Common myeloid progenitor, CD34-positive (primary cell): ENCODE measurements around the gene MYD88.

Experiments used
- CTCF ChIA-PET: fragments of 350-600 bp; sonication (Branson Sonifier 250); formaldehyde crosslinking; loops from one replicate; lab custom pipeline; 2021; ENCODE audit warnings: antibody characterized with exemption; lab: Charles Lee
- POLR2A ChIA-PET: fragments of 350-600 bp; sonication (Branson Sonifier 250); formaldehyde crosslinking; loops from one replicate; lab custom pipeline; 2021; ENCODE audit warnings: antibody characterized with exemption; lab: Charles Lee
- DNase-seq, 3 donors: peaks; one replicate each; pipeline versions ENCODE4 v3.0.0 to v3.0.0-alpha.2; 2013
- H3K27ac ChIP-seq, 2 experiments: 1 replicate in 1 of 2; 2 replicates in 1 of 2; pipeline ENCODE4 v1.7.0; 2013; ENCODE audit warnings: inconsistent platforms in 2 of 2, low read length in 2 of 2, mild to moderate bottlenecking in 2 of 2, low read depth in 1 of 2, moderate library complexity in 1 of 2; ENCODE audit not compliant: severe bottlenecking in 2 of 2, insufficient read depth in 1 of 2, poor library complexity in 1 of 2
- H3K27me3 ChIP-seq, 5 experiments: replicated peaks in 2 of 5; 1 replicate in 3 of 5; 2 replicates in 2 of 5; pipeline versions ENCODE4 v1.6.1 to v1.7.0; 2013; ENCODE audit warnings: low read length in 4 of 5, mild to moderate bottlenecking in 2 of 5, moderate library complexity in 2 of 5, inconsistent platforms in 1 of 5; ENCODE audit not compliant: insufficient read depth in 5 of 5, control insufficient read depth in 4 of 5
- H3K36me3 ChIP-seq, 4 experiments: 1 replicate in 2 of 4; 2 replicates in 2 of 4; pipeline versions ENCODE4 v1.6.1 to v1.7.0; 2013; ENCODE audit warnings: low read length in 3 of 4, control low read depth in 1 of 4, mild to moderate bottlenecking in 1 of 4; ENCODE audit not compliant: control insufficient read depth in 4 of 4, insufficient read depth in 4 of 4
- H3K4me1 ChIP-seq, 4 experiments: 1 replicate in 3 of 4; 2 replicates in 1 of 4; pipeline versions ENCODE4 v1.6.1 to v1.7.1; 2013; ENCODE audit warnings: low read length in 3 of 4, mild to moderate bottlenecking in 3 of 4, control low read depth in 1 of 4, inconsistent platforms in 1 of 4, moderate library complexity in 1 of 4; ENCODE audit not compliant: control insufficient read depth in 4 of 4, insufficient read depth in 4 of 4; ENCODE audit errors: control extremely low read depth in 1 of 4
- H3K4me3 ChIP-seq, 7 experiments: 1 replicate in 4 of 7; 2 replicates in 3 of 7; pipeline versions ENCODE4 v1.5.1 to v1.7.0; 2013; ENCODE audit warnings: mild to moderate bottlenecking in 7 of 7, low read length in 6 of 7, moderate library complexity in 6 of 7, inconsistent platforms in 2 of 7, low read depth in 2 of 7, control low read depth in 1 of 7; ENCODE audit not compliant: insufficient read depth in 4 of 7, control insufficient read depth in 1 of 7; ENCODE audit errors: extremely low read depth in 1 of 7
- H3K9me3 ChIP-seq, 5 experiments: 1 replicate in 4 of 5; 2 replicates in 1 of 5; pipeline versions ENCODE4 v1.6.1 to v1.7.1; 2013; ENCODE audit warnings: low read length in 4 of 5, mild to moderate bottlenecking in 2 of 5, inconsistent platforms in 1 of 5, low read depth in 1 of 5, moderate library complexity in 1 of 5; ENCODE audit not compliant: control insufficient read depth in 4 of 5, insufficient read depth in 2 of 5; ENCODE audit errors: control extremely low read depth in 1 of 5

MYD88 gene

GRCh38 chr3:38190481-38190881, 52.0 kb downstream of the MYD88 start:
- no peak overlapping the region for H3K27ac ChIP-seq

More at GRCh38 chr3:38190481-38190881, 52.0 kb downstream of the MYD88 start:
- POLR2A ChIA-PET, result no interaction called here
- H3K36me3 ChIP-seq, result peaks cover 14 to 44% (median 31%) of the 10 kb centered on the region in 4 experiments
- H3K4me3 ChIP-seq, result no peak overlapping the region
- no peaks in the 10 kb centered on the region for H3K27me3 ChIP-seq
- no peaks in the 10 kb centered on the region for H3K4me1 ChIP-seq
- H3K9me3 ChIP-seq, result peaks cover 0 to 7% (median 2%) of the 10 kb centered on the region in 5 experiments
- no peak for DNase-seq
- CTCF ChIA-PET, result interaction anchor here (0.8 to 1.4 kb wide), 2 partner anchors 27 to 36 kb away, joined by 3 to 4 read pairs; no protein-coding TSS in a partner anchor
